Prostate gland (tissue), 2 donors: ENCODE data around the gene PANK4. TPM values are rescaled to one million over a fixed set of nuclear protein-coding genes. Genes with fewer than 3 reads are reported as not detected.

Experiments
- DNase-seq: peaks from one replicate; pipeline ENCODE4 v3.0.0-alpha.2; 2019; ENCODE audit warnings: low spot score
- H3K27ac ChIP-seq, 2 donors: fragments of 200-600 bp; sonication (generic); 2 replicates each; pipeline ENCODE4 v1.5.1; 2017 to 2019
- H3K27me3 ChIP-seq: fragments of 200-600 bp; sonication (generic); replicated peaks from 2 replicates; pipeline ENCODE4 v1.5.1; 2019; ENCODE audit not compliant: insufficient read depth
- H3K36me3 ChIP-seq, 2 donors: fragments of 200-600 bp; sonication (generic); 1 replicate in 1 of 2; 2 replicates in 1 of 2; pipeline versions ENCODE4 v1.5.1 to v1.8.1; 2017 to 2019
- H3K4me1 ChIP-seq: fragments of 200-600 bp; sonication (generic); replicated peaks from 2 replicates; pipeline ENCODE4 v1.5.1; 2019
- H3K4me3 ChIP-seq, 2 donors: fragments of 200-600 bp; sonication (generic); 2 replicates each; pipeline ENCODE4 v1.5.1; 2017 to 2019
- H3K9me3 ChIP-seq: fragments of 200-600 bp; sonication (generic); 2 replicates; pipeline ENCODE4 v1.5.1; 2017
- POLR2A ChIP-seq: fragments of 450-650 bp; IDR thresholded peaks from one replicate; pipeline ENCODE4 v1.6.1; 2016; ENCODE audit warnings: antibody characterized with exemption, mild to moderate bottlenecking
- POLR2AphosphoS5 ChIP-seq: sonication (generic); formaldehyde crosslinking; IDR thresholded peaks from one replicate; pipeline ENCODE4 v1.6.1; 2017; ENCODE audit warnings: antibody characterized with exemption
- WGBS: methylation state at CpG from one replicate; pipeline ENCODE4 v1.1.5; 2018; 5-methylcytosine and 5-hydroxymethylcytosine counted together
- intact Hi-C: fragments of 100-400 bp; cut with DNase I; formaldehyde crosslinking; loops from one replicate; pipeline ENCODE4 v1.14.2; 2022
- total RNA-seq, 2 donors: library from RNA; depleted of rRNA; stranded (reverse); fragments of >200 nt; gene quantifications; one replicate each; pipeline ENCODE4 v1.1.0, GENCODE V29; 2016
- TF ChIP-seq, protein P1 (sequence below), 4 experiments: fragments of 200-600 bp in 2 of 4; fragments of 450-650 bp in 2 of 4; sonication (generic) in 2 of 4; IDR thresholded peaks; 1 replicate in 3 of 4; 2 replicates in 1 of 4; pipeline ENCODE4 v1.5.1; 2016 to 2019; ENCODE audit warnings: antibody characterized with exemption in 4 of 4, mild to moderate bottlenecking in 2 of 4, moderate library complexity in 2 of 4

Gene PANK4
- total RNA-seq, 2 donors from 2014 or later = 27.0 to 69.5 TPM

GRCh38 chr1:2469103-2469940 is 57.1 kb downstream of the PANK4 start:
- intact Hi-C loops = no loop called here
- TF ChIP-seq POLR2AphosphoS5 (no peak), POLR2A (no peak)
- TF ChIP-seq, protein P1, sequence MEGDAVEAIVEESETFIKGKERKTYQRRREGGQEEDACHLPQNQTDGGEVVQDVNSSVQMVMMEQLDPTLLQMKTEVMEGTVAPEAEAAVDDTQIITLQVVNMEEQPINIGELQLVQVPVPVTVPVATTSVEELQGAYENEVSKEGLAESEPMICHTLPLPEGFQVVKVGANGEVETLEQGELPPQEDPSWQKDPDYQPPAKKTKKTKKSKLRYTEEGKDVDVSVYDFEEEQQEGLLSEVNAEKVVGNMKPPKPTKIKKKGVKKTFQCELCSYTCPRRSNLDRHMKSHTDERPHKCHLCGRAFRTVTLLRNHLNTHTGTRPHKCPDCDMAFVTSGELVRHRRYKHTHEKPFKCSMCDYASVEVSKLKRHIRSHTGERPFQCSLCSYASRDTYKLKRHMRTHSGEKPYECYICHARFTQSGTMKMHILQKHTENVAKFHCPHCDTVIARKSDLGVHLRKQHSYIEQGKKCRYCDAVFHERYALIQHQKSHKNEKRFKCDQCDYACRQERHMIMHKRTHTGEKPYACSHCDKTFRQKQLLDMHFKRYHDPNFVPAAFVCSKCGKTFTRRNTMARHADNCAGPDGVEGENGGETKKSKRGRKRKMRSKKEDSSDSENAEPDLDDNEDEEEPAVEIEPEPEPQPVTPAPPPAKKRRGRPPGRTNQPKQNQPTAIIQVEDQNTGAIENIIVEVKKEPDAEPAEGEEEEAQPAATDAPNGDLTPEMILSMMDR (IDR thresholded peaks at IDR 0.05) = no peak
- no peaks in the 10 kb centered on the region for H3K9me3 ChIP-seq
- H3K27me3 ChIP-seq = no peaks in the 10 kb centered on the region
- H3K36me3 ChIP-seq = no peaks in the 10 kb centered on the region
- no peak for DNase-seq
- no peak overlapping the region for H3K4me3 ChIP-seq
- peaks cover 6% of the 10 kb centered on the region for H3K4me1 ChIP-seq
- H3K27ac ChIP-seq = no peak overlapping the region
- WGBS = 69% methylated on average over 22 of the region's 25 CpGs

GRCh38 chr1:2468540-2468939 is 57.9 kb downstream of the PANK4 start:
- 83% methylated on average over 9 of the region's 10 CpGs for WGBS
- Histone ChIP-seq H3K4me1 (peaks cover 6% of the 10 kb centered on the region), H3K4me3 (no peak overlapping the region), H3K36me3 (no peaks in the 10 kb centered on the region), H3K9me3 (no peaks in the 10 kb centered on the region), H3K27ac (no peak overlapping the region), H3K27me3 (no peaks in the 10 kb centered on the region)
- DNase-seq = no peak
- intact Hi-C loops = no loop called here
- no peak for TF ChIP-seq POLR2A
- TF ChIP-seq, protein P1 (IDR thresholded peaks at IDR 0.05) = no peak
- no peak for TF ChIP-seq POLR2AphosphoS5

GRCh38 chr1:2468041-2468472 is 58.3 kb downstream of the PANK4 start:
- Histone ChIP-seq H3K27me3 (no peaks in the 10 kb centered on the region), H3K27ac (no peak overlapping the region), H3K9me3 (no peaks in the 10 kb centered on the region), H3K4me3 (no peak overlapping the region), H3K4me1 (peaks cover 6% of the 10 kb centered on the region), H3K36me3 (no peaks in the 10 kb centered on the region)
- 60% methylated on average over 12 of the region's 14 CpGs for WGBS
- intact Hi-C loops = no loop called here
- DNase-seq = no peak
- no peak for TF ChIP-seq POLR2AphosphoS5
- TF ChIP-seq, protein P1 (IDR thresholded peaks at IDR 0.05) = no peak
- no peak for TF ChIP-seq POLR2A

GRCh38 chr1:2466958-2467554 is 59.3 kb downstream of the PANK4 start:
- intact Hi-C loops = no loop called here
- Histone ChIP-seq H3K4me3 (no peak overlapping the region), H3K36me3 (no peaks in the 10 kb centered on the region), H3K9me3 (no peaks in the 10 kb centered on the region), H3K27ac (no peak overlapping the region), H3K4me1 (peaks cover 6% of the 10 kb centered on the region), H3K27me3 (no peaks in the 10 kb centered on the region)
- TF ChIP-seq POLR2AphosphoS5 (no peak), POLR2A (no peak)
- TF ChIP-seq, protein P1 (IDR thresholded peaks at IDR 0.05) = no peak
- DNase-seq = no peak
- WGBS = 0% methylated on average over 1 of the region's 30 CpGs
